ENCODE results near the gene NUDC. TPM values are rescaled to one million over a fixed set of nuclear protein-coding genes. Genes with fewer than 3 reads are reported as not detected.

Gene NUDC
- total and polyA plus RNA-seq, 8 donors = 25.6 to 54.1 (median 33.5) TPM

GRCh38 chr1:26882696-26883463 lies 38.7 kb upstream of the NUDC start:
- FAIRE-seq = no peak
- TF ChIP-seq CTCF (IDR thresholded peaks at IDR 0.05) = no peak
- Histone ChIP-seq H3K4me1 (no peaks in the 10 kb centered on the region), H3K9me3 (no peaks in the 10 kb centered on the region), H3K36me3 (peaks cover 13 to 65% (median 54%) of the 10 kb centered on the region in 3 donors), H3K27me3 (no peaks in the 10 kb centered on the region), H3K4me3 (no peak overlapping the region), H3K27ac (no peak overlapping the region)
- WGBS, 2 donors = 84 to 93% methylated on average over 5 of the region's 5 CpGs
- no peak for ATAC-seq
- DNase-seq = no peak
- intact Hi-C loops (cut with DNase I) = loop anchor here in 1 of 3 donors (5.0 kb wide), 1 partner anchor 281 kb away; no protein-coding TSS in a partner anchor

- H3K36me3 ChIP-seq = peaks cover 13 to 51% (median 39%) of the 10 kb centered on the region in 3 donors
- intact Hi-C loops (cut with DNase I) = no loop called here
- ATAC-seq (no peak), DNase-seq (no peak), FAIRE-seq (no peak)
- no peaks in the 10 kb centered on the region for H3K9me3 ChIP-seq
- TF ChIP-seq CTCF (IDR thresholded peaks at IDR 0.05) = peak; percentile 16 to 32 (median 26)
- peaks cover 6 to 8% (median 8%) of the 10 kb centered on the region in 3 donors for H3K4me1 ChIP-seq
- no peaks in the 10 kb centered on the region for H3K27me3 ChIP-seq
- H3K4me3 ChIP-seq = no peak overlapping the region
- H3K27ac ChIP-seq = no peak overlapping the region
- 60 to 73% methylated on average over 1 of the region's 1 CpG for WGBS, 2 donors
Observed at GRCh38 chr1:26887125-26887524, 34.4 kb upstream of the NUDC start.

GRCh38 chr1:26888231-26888630 lies 33.3 kb upstream of the NUDC start:
- peaks cover 5 to 51% (median 28%) of the 10 kb centered on the region in 3 donors for H3K36me3 ChIP-seq
- H3K27ac ChIP-seq = no peak overlapping the region
- H3K27me3 ChIP-seq = no peaks in the 10 kb centered on the region
- no peak for FAIRE-seq
- no peaks in the 10 kb centered on the region for H3K9me3 ChIP-seq
- H3K4me3 ChIP-seq = no peak overlapping the region
- intact Hi-C loops (cut with DNase I) = no loop called here
- WGBS, 2 donors = 92 to 95% methylated on average over 1 of the region's 1 CpG
- no peak for DNase-seq
- no peak for TF ChIP-seq CTCF (IDR thresholded peaks at IDR 0.05)
- peaks cover 6 to 8% (median 8%) of the 10 kb centered on the region in 3 donors for H3K4me1 ChIP-seq
- ATAC-seq = no peak

GRCh38 chr1:26889551-26890466 lies 31.7 kb upstream of the NUDC start, which contains the start of gene GPN2:
Gene GPN2, minus strand, starts transcription at chr1:26890283. Its CDS starts 187 bp downstream, at chr1:26890096.
- intact Hi-C loops (cut with DNase I) = no loop called here
- no peak for FAIRE-seq
- H3K27me3 ChIP-seq = no peaks in the 10 kb centered on the region
- ATAC-seq = peak; percentile 96 to 97 (median 96)
- peaks cover 5 to 35% (median 13%) of the 10 kb centered on the region in 3 donors for H3K36me3 ChIP-seq
- WGBS, 2 donors = 1% methylated on average over 89 of the region's 89 CpGs
- no peak for TF ChIP-seq CTCF (IDR thresholded peaks at IDR 0.05)
- H3K27ac ChIP-seq = peak within 1 kb of the TSS; percentile 83 to 96 (median 88)
- H3K4me3 ChIP-seq = peak within 1 kb of the TSS; percentile 82 to 97 (median 94)
- H3K4me1 ChIP-seq = peaks cover 6 to 8% (median 8%) of the 10 kb centered on the region in 3 donors
- DNase-seq = peak; percentile 77 to 91 (median 79)
- H3K9me3 ChIP-seq = no peaks in the 10 kb centered on the region
